ENCODE data around the gene CD300LB.

DNA sequence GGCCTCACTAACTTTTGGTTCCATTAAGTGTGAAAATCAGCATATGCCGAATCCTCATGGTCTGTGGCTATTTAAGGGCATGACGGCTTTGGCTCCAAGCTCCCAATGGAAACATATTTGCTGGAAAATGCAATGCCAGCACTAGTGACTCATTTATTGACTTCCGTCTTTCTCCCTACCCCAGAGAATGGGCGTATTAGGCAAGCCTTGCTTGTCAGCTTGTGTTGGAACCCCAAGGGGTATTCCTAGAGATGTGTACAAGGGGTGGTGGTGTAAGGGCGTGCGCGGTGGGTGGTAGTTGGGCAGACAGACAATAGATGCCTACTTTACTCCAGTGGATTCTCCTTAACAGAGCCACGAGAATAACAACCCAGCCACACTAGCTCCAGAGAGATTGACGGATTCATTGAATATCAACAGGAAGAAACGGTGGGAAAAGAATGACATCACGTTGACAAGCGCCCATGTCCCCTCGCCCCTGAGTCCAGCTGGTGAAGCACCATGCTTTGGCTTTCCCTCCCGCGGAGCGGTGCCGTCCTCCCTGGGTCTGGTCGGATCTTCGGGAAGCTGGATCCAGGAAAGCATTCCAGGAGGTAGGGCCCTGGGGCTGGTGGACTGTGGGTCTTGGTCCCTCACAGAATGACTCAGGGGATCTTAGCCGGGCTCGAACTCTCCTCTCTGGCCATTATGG, 10.3 kb downstream of the CD300LB start:
- TF ChIP-seq, protein P1, sequence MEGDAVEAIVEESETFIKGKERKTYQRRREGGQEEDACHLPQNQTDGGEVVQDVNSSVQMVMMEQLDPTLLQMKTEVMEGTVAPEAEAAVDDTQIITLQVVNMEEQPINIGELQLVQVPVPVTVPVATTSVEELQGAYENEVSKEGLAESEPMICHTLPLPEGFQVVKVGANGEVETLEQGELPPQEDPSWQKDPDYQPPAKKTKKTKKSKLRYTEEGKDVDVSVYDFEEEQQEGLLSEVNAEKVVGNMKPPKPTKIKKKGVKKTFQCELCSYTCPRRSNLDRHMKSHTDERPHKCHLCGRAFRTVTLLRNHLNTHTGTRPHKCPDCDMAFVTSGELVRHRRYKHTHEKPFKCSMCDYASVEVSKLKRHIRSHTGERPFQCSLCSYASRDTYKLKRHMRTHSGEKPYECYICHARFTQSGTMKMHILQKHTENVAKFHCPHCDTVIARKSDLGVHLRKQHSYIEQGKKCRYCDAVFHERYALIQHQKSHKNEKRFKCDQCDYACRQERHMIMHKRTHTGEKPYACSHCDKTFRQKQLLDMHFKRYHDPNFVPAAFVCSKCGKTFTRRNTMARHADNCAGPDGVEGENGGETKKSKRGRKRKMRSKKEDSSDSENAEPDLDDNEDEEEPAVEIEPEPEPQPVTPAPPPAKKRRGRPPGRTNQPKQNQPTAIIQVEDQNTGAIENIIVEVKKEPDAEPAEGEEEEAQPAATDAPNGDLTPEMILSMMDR (optimal IDR thresholded peaks at IDR 0.05 in 1 of 3, IDR thresholded peaks at IDR 0.05 in 1 of 3, conservative IDR thresholded peaks at IDR 0.05 in 1 of 3; ENCODE audit: extremely low read depth in 1 of 3, insufficient read depth in 2 of 3, low read length in 3 of 3), result no peak
- TF ChIP-seq EZH2 (IDR thresholded peaks at IDR 0.05; ENCODE audit: low read length), result no peak

All from keratinocyte (primary cell).